ENCODE measurements around the gene WDR86. TPM values are rescaled to one million over a fixed set of nuclear protein-coding genes. Genes with fewer than 3 reads are reported as not detected.
A peak's percentile ranks its signal among the peaks of the same experiment; 100 is the strongest.

The WDR86 gene
- total RNA-seq, 1 experiment from 2014 or later: not detected

GRCh38 chr7:151386301-151387160 is 23.3 kb downstream of the WDR86 start:
- Histone ChIP-seq H2AFZ (ENCODE audit: low read depth, low read length, poor library complexity, severe bottlenecking) (no peak overlapping the region), H3K9ac (ENCODE audit: low read length) (no peak overlapping the region), H3K79me2 (ENCODE audit: insufficient read depth, low read length) (no peaks in the 10 kb centered on the region), H4K20me1 (ENCODE audit: insufficient read depth) (no peaks in the 10 kb centered on the region), H3K4me2 (ENCODE audit: low read length) (no peak overlapping the region), H3K9me2 (ENCODE audit: insufficient read depth) (no peaks in the 10 kb centered on the region), H3K27me3 (ENCODE audit: insufficient read depth, low read length) (no peaks in the 10 kb centered on the region), H3K36me3 (ENCODE audit: control insufficient read depth in 1 of 2, insufficient read depth in 2 of 2, low read length in 2 of 2) (no peaks in the 10 kb centered on the region), H3K9me3 (ENCODE audit: control insufficient read depth in 1 of 2, insufficient read depth in 1 of 2, low read depth in 1 of 2, low read length in 2 of 2) (no peaks in the 10 kb centered on the region), H3K27ac (ENCODE audit: low read depth, low read length) (no peak overlapping the region; the same call in 1 of the 2 replicates), H3K4me1 (ENCODE audit: control insufficient read depth in 1 of 2, insufficient read depth in 2 of 2, low read length in 2 of 2) (peaks cover 6 to 7% of the 10 kb centered on the region in 2 experiments; a peak in 2 of 4 replicates), H3K4me3 (replicated peaks in 1 of 2; ENCODE audit: low read depth in 1 of 2, low read length in 2 of 2) (no peak overlapping the region)
- POLR2A ChIA-PET: no interaction called here
- intact Hi-C loops (cut with micrococcal nuclease): no loop called here
- CTCF ChIA-PET: no interaction called here
- BruUV-seq (replicated peaks): no TSS peak
- TF ChIP-seq SIN3A (IDR thresholded peaks at IDR 0.05; ENCODE audit: low read depth): no peak
- TF ChIP-seq SP1 (IDR thresholded peaks at IDR 0.05; ENCODE audit: low read depth): no peak
- DNase-seq (ENCODE audit: low read depth, low spot score): no peak
- ATAC-seq: peak; percentile 29; the same call in 1 of the 2 replicates
- RAD21 ChIA-PET (ENCODE audit: low non-redundant PET in 1 of 2, low total read pairs in 2 of 2, uncharacterized antibody in 2 of 2, unreplicated experiment in 2 of 2): no interaction called here

GRCh38 chr7:151385626-151386300 is 24.1 kb downstream of the WDR86 start:
- Histone ChIP-seq H3K9me3 (ENCODE audit: control insufficient read depth in 1 of 2, insufficient read depth in 1 of 2, low read depth in 1 of 2, low read length in 2 of 2) (no peaks in the 10 kb centered on the region), H3K9ac (ENCODE audit: low read length) (no peak overlapping the region), H3K9me2 (ENCODE audit: insufficient read depth) (no peaks in the 10 kb centered on the region), H4K20me1 (ENCODE audit: insufficient read depth) (no peaks in the 10 kb centered on the region), H3K27ac (ENCODE audit: low read depth, low read length) (no peak overlapping the region), H3K36me3 (ENCODE audit: control insufficient read depth in 1 of 2, insufficient read depth in 2 of 2, low read length in 2 of 2) (no peaks in the 10 kb centered on the region), H3K4me3 (replicated peaks in 1 of 2; ENCODE audit: low read depth in 1 of 2, low read length in 2 of 2) (no peak overlapping the region), H3K27me3 (ENCODE audit: insufficient read depth, low read length) (no peaks in the 10 kb centered on the region), H3K4me2 (ENCODE audit: low read length) (no peak overlapping the region), H3K4me1 (ENCODE audit: control insufficient read depth in 1 of 2, insufficient read depth in 2 of 2, low read length in 2 of 2) (peaks cover 6 to 7% of the 10 kb centered on the region in 2 experiments; a peak in 2 of 4 replicates), H3K79me2 (ENCODE audit: insufficient read depth, low read length) (no peaks in the 10 kb centered on the region), H2AFZ (ENCODE audit: low read depth, low read length, poor library complexity, severe bottlenecking) (no peak overlapping the region)
- RAD21 ChIA-PET (ENCODE audit: low non-redundant PET in 1 of 2, low total read pairs in 2 of 2, uncharacterized antibody in 2 of 2, unreplicated experiment in 2 of 2): no interaction called here
- no TSS peak for BruUV-seq (replicated peaks)
- DNase-seq (ENCODE audit: low read depth, low spot score): no peak
- ATAC-seq: no peak
- CTCF ChIA-PET: no interaction called here
- POLR2A ChIA-PET: no interaction called here
- intact Hi-C loops (cut with micrococcal nuclease): no loop called here
- TF ChIP-seq POLR2AphosphoS5 (IDR thresholded peaks at IDR 0.05; ENCODE audit: low read depth, low read length) (no peak), REST (IDR thresholded peaks at IDR 0.05; ENCODE audit: low read depth) (no peak), RAD21 (IDR thresholded peaks at IDR 0.05; ENCODE audit: low read depth) (no peak), FOSL1 (IDR thresholded peaks at IDR 0.05; ENCODE audit: low read depth) (no peak), CEBPB (IDR thresholded peaks at IDR 0.05; ENCODE audit: low read depth) (no peak), EGR1 (IDR thresholded peaks at IDR 0.05; ENCODE audit: low read depth) (no peak), CTCF (IDR thresholded peaks at IDR 0.05 in 2 of 3, conservative IDR thresholded peaks at IDR 0.05 in 1 of 3; ENCODE audit: borderline replicate concordance in 1 of 3, insufficient read depth in 1 of 3, low read depth in 2 of 3, low read length in 2 of 3) (no peak), CBX3 (IDR thresholded peaks at IDR 0.05; ENCODE audit: low read depth) (no peak), TCF7L2 (IDR thresholded peaks at IDR 0.05; ENCODE audit: borderline replicate concordance, extremely low read depth, insufficient read depth, insufficient read length) (no peak), EZH2 (IDR thresholded peaks at IDR 0.05) (no peak), MAX (IDR thresholded peaks at IDR 0.05) (no peak)

Data from HCT116 (cell line).